Measurements from ENCODE around the gene AKAP13.

AKAP13 gene

GRCh38 chr15:85604194-85604593 lies 223.8 kb downstream of the AKAP13 start:
- Histone ChIP-seq H3K36me3 (replicated peaks; ENCODE audit: low read depth, low read length) (peaks cover 16% of the 10 kb centered on the region), H3K4me1 (ENCODE audit: low read length) (no peaks in the 10 kb centered on the region), H3K27me3 (ENCODE audit: low read depth, low read length) (no peaks in the 10 kb centered on the region), H3K4me3 (ENCODE audit: low read length) (no peak overlapping the region), H3K9ac (ENCODE audit: low read length) (no peak overlapping the region), H3K27ac (ENCODE audit: low read length) (no peak overlapping the region), H3K4me2 (ENCODE audit: low read length) (no peak overlapping the region), H2AFZ (ENCODE audit: low read depth, low read length) (no peak overlapping the region), H4K20me1 (ENCODE audit: insufficient read depth, low read length) (peaks cover 51% of the 10 kb centered on the region), H3K9me3 (ENCODE audit: insufficient read depth, low read length) (no peaks in the 10 kb centered on the region), H3K79me2 (ENCODE audit: low read length) (peaks cover 10% of the 10 kb centered on the region)
- TF ChIP-seq EZH2phosphoT487 (IDR thresholded peaks at IDR 0.05; ENCODE audit: low read depth) = no peak
- TF ChIP-seq, protein P1, sequence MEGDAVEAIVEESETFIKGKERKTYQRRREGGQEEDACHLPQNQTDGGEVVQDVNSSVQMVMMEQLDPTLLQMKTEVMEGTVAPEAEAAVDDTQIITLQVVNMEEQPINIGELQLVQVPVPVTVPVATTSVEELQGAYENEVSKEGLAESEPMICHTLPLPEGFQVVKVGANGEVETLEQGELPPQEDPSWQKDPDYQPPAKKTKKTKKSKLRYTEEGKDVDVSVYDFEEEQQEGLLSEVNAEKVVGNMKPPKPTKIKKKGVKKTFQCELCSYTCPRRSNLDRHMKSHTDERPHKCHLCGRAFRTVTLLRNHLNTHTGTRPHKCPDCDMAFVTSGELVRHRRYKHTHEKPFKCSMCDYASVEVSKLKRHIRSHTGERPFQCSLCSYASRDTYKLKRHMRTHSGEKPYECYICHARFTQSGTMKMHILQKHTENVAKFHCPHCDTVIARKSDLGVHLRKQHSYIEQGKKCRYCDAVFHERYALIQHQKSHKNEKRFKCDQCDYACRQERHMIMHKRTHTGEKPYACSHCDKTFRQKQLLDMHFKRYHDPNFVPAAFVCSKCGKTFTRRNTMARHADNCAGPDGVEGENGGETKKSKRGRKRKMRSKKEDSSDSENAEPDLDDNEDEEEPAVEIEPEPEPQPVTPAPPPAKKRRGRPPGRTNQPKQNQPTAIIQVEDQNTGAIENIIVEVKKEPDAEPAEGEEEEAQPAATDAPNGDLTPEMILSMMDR (IDR thresholded peaks at IDR 0.05; ENCODE audit: low read depth, low read length) = no peak

- no peak overlapping the region for H3K27ac ChIP-seq (ENCODE audit: low read length)
- no peak overlapping the region for H2AFZ ChIP-seq (ENCODE audit: low read depth, low read length)
- H3K36me3 ChIP-seq (replicated peaks; ENCODE audit: low read depth, low read length) = peaks cover 16% of the 10 kb centered on the region
- H4K20me1 ChIP-seq (ENCODE audit: insufficient read depth, low read length) = peaks cover 59% of the 10 kb centered on the region
- H3K9ac ChIP-seq (ENCODE audit: low read length) = no peak overlapping the region
- peaks cover 8% of the 10 kb centered on the region; the same call in 1 of the 2 replicates for H3K4me1 ChIP-seq (ENCODE audit: low read length)
- H3K79me2 ChIP-seq (ENCODE audit: low read length) = peaks cover 10% of the 10 kb centered on the region; the same call in 1 of the 2 replicates
- no peak overlapping the region for H3K4me3 ChIP-seq (ENCODE audit: low read length)
- no peaks in the 10 kb centered on the region for H3K27me3 ChIP-seq (ENCODE audit: low read depth, low read length)
- no peak overlapping the region for H3K4me2 ChIP-seq (ENCODE audit: low read length)
- no peaks in the 10 kb centered on the region for H3K9me3 ChIP-seq (ENCODE audit: insufficient read depth, low read length)
- no peak for TF ChIP-seq EZH2phosphoT487 (IDR thresholded peaks at IDR 0.05; ENCODE audit: low read depth)
- TF ChIP-seq, protein P1 (IDR thresholded peaks at IDR 0.05; ENCODE audit: low read depth, low read length) = no peak
Observed at GRCh38 chr15:85606738-85607137, 226.3 kb downstream of the AKAP13 start.

DNA sequence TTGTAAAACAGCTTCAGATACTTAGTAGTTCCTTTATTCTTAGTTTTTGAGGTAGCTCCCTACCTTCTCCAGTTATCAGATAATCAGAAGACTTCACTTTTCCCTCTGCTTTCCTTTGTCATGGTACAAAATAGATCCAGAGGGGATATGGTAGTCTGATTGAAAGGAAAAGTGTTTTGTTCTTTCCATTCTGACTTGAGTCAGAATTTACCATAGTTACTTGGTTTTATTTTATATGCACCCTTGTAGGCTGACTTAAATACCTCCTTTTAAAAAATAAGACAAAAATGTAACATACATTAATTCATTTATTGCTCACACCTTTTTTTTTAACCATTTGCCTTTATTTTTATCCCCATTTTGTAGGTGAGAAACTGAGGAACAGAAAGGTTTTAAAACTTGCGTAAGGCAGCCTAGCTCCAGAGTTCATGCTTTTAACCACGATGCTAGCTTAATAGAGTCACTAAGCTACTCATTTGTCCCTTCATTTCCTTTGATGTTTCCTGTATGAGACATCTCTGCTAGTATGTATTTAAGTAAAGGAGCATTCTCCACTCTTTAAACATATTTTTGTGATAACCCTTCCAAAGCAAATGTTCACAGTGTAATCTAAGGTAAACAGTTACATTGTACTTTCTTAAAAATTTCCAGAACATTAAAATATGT lies 226.9 kb downstream of the AKAP13 start:
- Histone ChIP-seq H3K27ac (ENCODE audit: low read length) (no peak overlapping the region), H4K20me1 (ENCODE audit: insufficient read depth, low read length) (peaks cover 62% of the 10 kb centered on the region), H3K4me2 (ENCODE audit: low read length) (no peak overlapping the region), H3K9me3 (ENCODE audit: insufficient read depth, low read length) (no peaks in the 10 kb centered on the region), H3K79me2 (ENCODE audit: low read length) (peaks cover 10% of the 10 kb centered on the region; the same call in 1 of the 2 replicates), H3K27me3 (ENCODE audit: low read depth, low read length) (no peaks in the 10 kb centered on the region), H3K4me3 (ENCODE audit: low read length) (no peak overlapping the region), H3K4me1 (ENCODE audit: low read length) (peaks cover 8% of the 10 kb centered on the region; the same call in 1 of the 2 replicates), H3K9ac (ENCODE audit: low read length) (no peak overlapping the region), H3K36me3 (replicated peaks; ENCODE audit: low read depth, low read length) (peaks cover 19% of the 10 kb centered on the region), H2AFZ (ENCODE audit: low read depth, low read length) (no peak overlapping the region)
- no peak for TF ChIP-seq EZH2phosphoT487 (IDR thresholded peaks at IDR 0.05; ENCODE audit: low read depth)
- TF ChIP-seq, protein P1 (IDR thresholded peaks at IDR 0.05; ENCODE audit: low read depth, low read length) = no peak

GRCh38 chr15:85607842-85608241 lies 227.4 kb downstream of the AKAP13 start:
- H3K79me2 ChIP-seq (ENCODE audit: low read length) = peaks cover 10% of the 10 kb centered on the region; the same call in 1 of the 2 replicates
- H3K9ac ChIP-seq (ENCODE audit: low read length) = no peak overlapping the region
- peaks cover 17% of the 10 kb centered on the region for H3K36me3 ChIP-seq (replicated peaks; ENCODE audit: low read depth, low read length)
- H2AFZ ChIP-seq (ENCODE audit: low read depth, low read length) = no peak overlapping the region
- H3K27me3 ChIP-seq (ENCODE audit: low read depth, low read length) = no peaks in the 10 kb centered on the region
- no peak overlapping the region for H3K4me3 ChIP-seq (ENCODE audit: low read length)
- H3K9me3 ChIP-seq (ENCODE audit: insufficient read depth, low read length) = no peaks in the 10 kb centered on the region
- peaks cover 59% of the 10 kb centered on the region for H4K20me1 ChIP-seq (ENCODE audit: insufficient read depth, low read length)
- H3K27ac ChIP-seq (ENCODE audit: low read length) = no peak overlapping the region
- H3K4me2 ChIP-seq (ENCODE audit: low read length) = no peak overlapping the region
- TF ChIP-seq, protein P1 (IDR thresholded peaks at IDR 0.05; ENCODE audit: low read depth, low read length) = no peak
- TF ChIP-seq EZH2phosphoT487 (IDR thresholded peaks at IDR 0.05; ENCODE audit: low read depth) = no peak
- peaks cover 8% of the 10 kb centered on the region; the same call in 1 of the 2 replicates for H3K4me1 ChIP-seq (ENCODE audit: low read length)

Data from OCI-LY3 (cell line).